ENCODE measurements around the gene IGSF21.

The IGSF21 gene

DNA sequence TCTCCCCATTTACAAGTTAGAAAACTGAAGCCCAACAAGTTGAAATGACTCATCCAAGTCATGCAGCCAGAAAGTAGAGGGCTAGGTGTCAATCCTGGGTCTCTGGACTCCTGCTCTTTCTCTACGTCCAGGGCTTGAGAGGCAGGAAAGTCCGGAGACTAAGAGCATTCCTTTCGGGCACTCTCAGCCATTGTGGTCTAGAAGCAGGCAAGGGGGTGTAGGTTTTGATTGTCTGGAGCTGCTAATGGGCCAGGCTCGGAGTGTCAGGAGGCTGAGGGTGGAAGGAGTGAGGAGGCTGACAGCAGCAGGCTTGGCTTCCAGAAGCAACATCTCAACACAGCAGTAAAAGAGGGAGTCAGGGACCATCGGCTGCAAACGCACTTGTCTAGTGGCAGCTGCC is 265.6 kb downstream of the IGSF21 start:
- H3K4me3 ChIP-seq (ENCODE audit: low read length): no peak overlapping the region
- DNase-seq (ENCODE audit: low read depth): no peak
- TF ChIP-seq, protein P1, sequence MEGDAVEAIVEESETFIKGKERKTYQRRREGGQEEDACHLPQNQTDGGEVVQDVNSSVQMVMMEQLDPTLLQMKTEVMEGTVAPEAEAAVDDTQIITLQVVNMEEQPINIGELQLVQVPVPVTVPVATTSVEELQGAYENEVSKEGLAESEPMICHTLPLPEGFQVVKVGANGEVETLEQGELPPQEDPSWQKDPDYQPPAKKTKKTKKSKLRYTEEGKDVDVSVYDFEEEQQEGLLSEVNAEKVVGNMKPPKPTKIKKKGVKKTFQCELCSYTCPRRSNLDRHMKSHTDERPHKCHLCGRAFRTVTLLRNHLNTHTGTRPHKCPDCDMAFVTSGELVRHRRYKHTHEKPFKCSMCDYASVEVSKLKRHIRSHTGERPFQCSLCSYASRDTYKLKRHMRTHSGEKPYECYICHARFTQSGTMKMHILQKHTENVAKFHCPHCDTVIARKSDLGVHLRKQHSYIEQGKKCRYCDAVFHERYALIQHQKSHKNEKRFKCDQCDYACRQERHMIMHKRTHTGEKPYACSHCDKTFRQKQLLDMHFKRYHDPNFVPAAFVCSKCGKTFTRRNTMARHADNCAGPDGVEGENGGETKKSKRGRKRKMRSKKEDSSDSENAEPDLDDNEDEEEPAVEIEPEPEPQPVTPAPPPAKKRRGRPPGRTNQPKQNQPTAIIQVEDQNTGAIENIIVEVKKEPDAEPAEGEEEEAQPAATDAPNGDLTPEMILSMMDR (IDR thresholded peaks at IDR 0.05; ENCODE audit: insufficient read depth, low read depth, low read length, missing control alignments): no peak

DNA sequence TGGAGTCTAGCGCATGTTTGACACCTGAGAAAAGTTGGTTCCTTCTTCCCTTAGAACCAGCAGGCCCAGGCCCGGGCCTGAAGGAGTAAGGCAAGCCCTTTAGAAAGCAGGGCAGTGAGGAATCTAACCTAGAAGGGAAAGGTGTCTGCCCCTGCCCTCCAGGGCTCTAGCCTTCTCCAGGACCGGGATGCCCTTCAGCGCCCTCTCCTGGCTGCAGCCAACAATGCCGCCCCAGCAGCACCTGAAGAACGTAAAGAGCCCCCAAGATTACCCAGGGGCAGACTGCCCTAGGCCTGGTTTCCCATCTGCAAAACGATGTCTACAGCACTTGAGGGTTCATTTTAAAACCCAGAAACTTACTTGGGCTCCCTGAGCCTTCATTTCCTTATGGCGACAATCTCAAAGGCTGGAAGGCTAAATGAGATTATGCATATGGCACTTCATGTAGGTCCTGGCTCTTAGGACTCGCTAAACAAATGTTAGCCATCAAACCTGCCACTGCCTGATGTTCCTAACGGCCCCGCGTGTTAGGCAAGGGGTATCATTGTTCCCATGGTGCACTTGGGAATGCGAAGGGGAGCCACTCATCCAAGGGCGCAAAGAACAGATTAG is 266.4 kb downstream of the IGSF21 start:
- DNase-seq (ENCODE audit: low read depth): no peak

DNA sequence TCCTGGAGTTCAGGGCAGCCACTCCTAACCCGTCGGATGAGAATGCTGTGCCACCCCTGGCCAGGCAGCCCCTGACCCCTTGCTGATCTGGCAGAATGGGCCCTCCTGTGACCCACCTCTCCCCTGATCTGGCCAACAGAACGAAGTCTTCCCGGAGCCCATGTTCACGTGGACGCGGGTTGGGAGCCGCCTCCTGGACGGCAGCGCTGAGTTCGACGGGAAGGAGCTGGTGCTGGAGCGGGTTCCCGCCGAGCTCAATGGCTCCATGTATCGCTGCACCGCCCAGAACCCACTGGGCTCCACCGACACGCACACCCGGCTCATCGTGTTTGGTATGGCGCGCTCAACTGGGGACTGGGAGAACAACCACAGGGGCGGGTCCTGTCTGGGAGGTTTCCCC is 269.1 kb downstream of the IGSF21 start:
- TF ChIP-seq, protein P1 (IDR thresholded peaks at IDR 0.05; ENCODE audit: insufficient read depth, low read depth, low read length, missing control alignments): no peak
- DNase-seq (ENCODE audit: low read depth): no peak
- H3K4me3 ChIP-seq (ENCODE audit: low read length): no peak overlapping the region

More for the DNA sequence above, 266.4 kb downstream of the IGSF21 start:
- TF ChIP-seq, protein P1 (IDR thresholded peaks at IDR 0.05; ENCODE audit: insufficient read depth, low read depth, low read length, missing control alignments): no peak
- H3K4me3 ChIP-seq (ENCODE audit: low read length): no peak overlapping the region

- TF ChIP-seq, protein P1 (IDR thresholded peaks at IDR 0.05; ENCODE audit: insufficient read depth, low read depth, low read length, missing control alignments): no peak
- no peak for DNase-seq (ENCODE audit: low read depth)
- no peak overlapping the region for H3K4me3 ChIP-seq (ENCODE audit: low read length)
Observed at GRCh38 chr1:18380288-18380687, 272.7 kb downstream of the IGSF21 start.

GRCh38 chr1:18384059-18384458 is 276.5 kb downstream of the IGSF21 start:
- DNase-seq (ENCODE audit: low read depth): no peak
- TF ChIP-seq, protein P1 (IDR thresholded peaks at IDR 0.05; ENCODE audit: insufficient read depth, low read depth, low read length, missing control alignments): no peak
- no peak overlapping the region for H3K4me3 ChIP-seq (ENCODE audit: low read length)

DNA sequence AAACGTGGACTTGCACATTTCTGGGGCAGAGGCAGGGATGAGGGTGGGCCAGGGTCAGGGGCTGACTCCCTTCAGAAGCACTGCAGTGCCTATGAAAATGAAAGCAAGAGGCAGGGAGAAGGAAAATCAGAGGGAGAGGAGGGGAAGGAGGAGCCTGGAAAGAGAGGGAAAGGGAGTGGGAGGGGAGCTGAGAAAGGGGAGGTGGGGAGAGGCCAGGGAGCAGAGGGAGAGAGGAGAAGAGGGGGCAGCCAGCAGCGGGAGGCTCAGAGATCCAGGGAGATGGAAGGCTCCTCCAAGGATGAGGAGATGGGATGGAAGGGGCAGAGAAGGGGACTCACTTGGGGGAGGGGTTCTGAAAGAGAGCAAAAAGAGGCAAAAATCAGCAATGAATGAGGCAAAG is 276.9 kb downstream of the IGSF21 start:
- H3K4me3 ChIP-seq (ENCODE audit: low read length): no peak overlapping the region
- DNase-seq (ENCODE audit: low read depth): no peak
- TF ChIP-seq, protein P1 (IDR thresholded peaks at IDR 0.05; ENCODE audit: insufficient read depth, low read depth, low read length, missing control alignments): no peak

DNA sequence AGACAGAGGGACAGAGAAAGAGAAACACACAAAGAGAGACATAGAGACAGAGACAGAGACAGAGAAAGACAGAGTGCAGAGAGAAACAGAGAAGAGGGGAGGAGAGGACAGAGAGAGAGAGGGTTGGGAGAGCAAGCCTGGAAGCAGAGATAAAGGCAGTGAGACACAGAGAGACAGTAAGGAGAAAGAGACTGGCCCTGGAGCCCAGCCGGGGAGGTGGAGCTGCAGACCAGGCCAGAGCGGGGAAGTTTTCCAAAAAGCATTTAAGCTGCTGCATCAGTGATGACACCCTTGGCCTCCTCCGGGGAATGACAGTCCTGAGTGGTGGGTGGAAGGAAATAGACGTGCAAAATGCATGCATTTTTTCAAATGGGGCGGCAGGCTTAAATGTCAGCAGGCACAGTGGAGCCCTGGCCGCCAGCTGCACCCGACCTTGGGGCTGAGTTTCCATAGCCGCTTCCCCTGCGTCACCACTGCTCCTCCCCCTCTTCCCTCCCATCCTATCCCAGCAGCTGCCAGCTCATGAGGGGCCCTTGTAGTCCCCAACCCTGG is 277.7 kb downstream of the IGSF21 start:
- no peak overlapping the region for H3K4me3 ChIP-seq (ENCODE audit: low read length)
- TF ChIP-seq, protein P1 (IDR thresholded peaks at IDR 0.05; ENCODE audit: insufficient read depth, low read depth, low read length, missing control alignments): no peak
- no peak for DNase-seq (ENCODE audit: low read depth)

All from epithelial cell of esophagus (primary cell).